AG09309 (cell line): Measurements from ENCODE around the gene PDSS1.
"Not testable (repeated sequence)": the region's sequence is repeated elsewhere in the genome, so short reads cannot be mapped to it uniquely, and the experiment has no call there.

Experiments
- DNase-seq: peaks from one replicate; pipeline ENCODE4 v3.0.0-alpha.2; 2010; ENCODE audit warnings: low read depth
- H3K4me3 ChIP-seq: 2 replicates; pipeline ENCODE4 v1.5.1; 2011; ENCODE audit warnings: mild to moderate bottlenecking, low read depth, low read length, moderate library complexity; ENCODE audit not compliant: control insufficient read depth
- CTCF ChIP-seq: IDR thresholded peaks from 2 replicates; pipeline ENCODE4 v1.5.1; 2011; ENCODE audit warnings: mild to moderate bottlenecking, low read depth, low read length, inconsistent platforms; ENCODE audit not compliant: insufficient read depth, control insufficient read depth; ENCODE audit errors: missing control alignments

The PDSS1 gene

GRCh38 chr10:26697163-26697921, at the start of gene PDSS1:
Gene PDSS1, plus strand, starts transcription at chr10:26697701. Its CDS starts 11 bp downstream, at chr10:26697712.
- DNase-seq, result no peak
- TF ChIP-seq CTCF, result no peak
- peak within 1 kb of the TSS; percentile 84 for H3K4me3 ChIP-seq

- not testable (repeated sequence) for H3K4me3 ChIP-seq, DNase-seq
Observed at GRCh38 chr10:26648245-26648636, 49.3 kb upstream of the PDSS1 start.

- H3K4me3 ChIP-seq, result no peak overlapping the region
- no peak for TF ChIP-seq CTCF
- no peak for DNase-seq
Observed at GRCh38 chr10:26650406-26650805, 47.1 kb upstream of the PDSS1 start.

GRCh38 chr10:26651476-26651875, 46.0 kb upstream of the PDSS1 start:
- DNase-seq, H3K4me3 ChIP-seq: not testable (repeated sequence)

- TF ChIP-seq CTCF, result no peak
- no peak for DNase-seq
- H3K4me3 ChIP-seq, result no peak overlapping the region
Observed at GRCh38 chr10:26653004-26653403, 44.5 kb upstream of the PDSS1 start.

GRCh38 chr10:26655746-26656145, 41.8 kb upstream of the PDSS1 start:
- no peak for TF ChIP-seq CTCF
- no peak overlapping the region for H3K4me3 ChIP-seq
- DNase-seq, result no peak

GRCh38 chr10:26662864-26663263, 34.6 kb upstream of the PDSS1 start:
- no peak for TF ChIP-seq CTCF
- H3K4me3 ChIP-seq, result no peak overlapping the region
- DNase-seq, result no peak
